Activated CD4-positive, alpha-beta T cell treated with anti-CD3 and anti-CD28 coated beads, Interleukin-2, amount 50 U/mL, for 24 hours (primary cell): ENCODE results near the gene SDHB.
"Not testable (repeated sequence)": the region's sequence is repeated elsewhere in the genome, so short reads cannot be mapped to it uniquely, and the experiment has no call there.

Source experiments
- DNase-seq, 2 donors: peaks; one replicate each; pipeline ENCODE4 v3.0.0-alpha.2; 2020; ENCODE audit warnings: low read depth in 1 of 2, low spot score in 1 of 2

Gene SDHB

DNA sequence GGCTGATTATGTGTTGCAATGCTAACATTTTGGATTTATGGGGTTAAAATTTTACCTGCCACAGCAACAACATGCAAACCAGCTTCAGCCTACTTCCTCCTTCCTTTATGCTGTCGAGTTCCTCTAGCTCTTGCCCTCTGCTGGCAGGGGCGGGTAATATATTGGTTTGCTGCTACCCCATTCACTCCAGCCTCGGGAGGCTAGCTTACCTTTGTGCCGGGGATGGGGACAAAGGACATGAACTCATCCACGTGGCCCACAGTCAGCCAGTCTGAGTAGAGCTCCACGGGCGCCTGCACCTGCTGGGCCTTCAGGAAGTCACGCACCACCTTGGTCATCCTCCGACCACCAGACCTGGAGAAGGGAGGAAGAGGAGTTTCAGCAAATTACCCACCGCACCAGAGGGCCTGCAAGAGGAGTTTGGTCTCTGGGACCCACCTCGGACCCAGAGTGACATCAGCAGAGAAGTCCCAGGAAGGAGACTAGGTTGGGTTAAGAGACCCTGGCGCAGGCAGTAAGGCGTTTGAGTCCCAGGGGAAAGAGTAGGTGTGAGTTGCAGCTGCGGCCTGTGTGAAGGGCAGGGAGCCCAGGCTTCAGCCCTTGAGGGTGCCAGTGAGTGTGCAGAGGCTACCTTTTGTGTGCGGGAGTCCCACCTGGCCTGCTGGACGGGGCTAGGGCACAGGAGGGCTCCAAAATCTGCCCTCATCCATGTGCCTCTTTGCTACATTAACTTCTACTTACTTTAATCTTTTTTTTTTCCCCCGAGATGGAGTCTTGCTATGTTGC lies 21.8 kb upstream of the SDHB start:
- DNase-seq, result no peak

DNA sequence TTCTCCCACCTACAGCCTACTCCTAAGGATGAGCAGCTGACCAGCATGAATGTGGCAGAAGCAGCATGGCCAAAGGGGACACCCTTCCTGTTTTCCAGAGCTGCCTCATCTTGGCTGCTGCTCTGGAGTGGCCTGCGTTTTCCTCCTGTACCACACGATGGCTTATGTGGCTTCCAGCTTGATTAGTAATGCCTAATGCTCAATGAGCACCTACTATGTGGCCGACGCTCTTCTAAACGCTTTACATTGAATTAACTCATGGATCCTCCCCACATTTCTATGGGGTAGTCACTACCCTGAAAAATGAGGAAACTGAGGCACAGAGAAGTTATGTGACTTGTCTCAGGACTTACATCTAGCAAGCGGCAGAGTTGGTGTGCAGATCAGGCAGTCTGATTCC lies 18.0 kb upstream of the SDHB start:
- no peak for DNase-seq

DNA sequence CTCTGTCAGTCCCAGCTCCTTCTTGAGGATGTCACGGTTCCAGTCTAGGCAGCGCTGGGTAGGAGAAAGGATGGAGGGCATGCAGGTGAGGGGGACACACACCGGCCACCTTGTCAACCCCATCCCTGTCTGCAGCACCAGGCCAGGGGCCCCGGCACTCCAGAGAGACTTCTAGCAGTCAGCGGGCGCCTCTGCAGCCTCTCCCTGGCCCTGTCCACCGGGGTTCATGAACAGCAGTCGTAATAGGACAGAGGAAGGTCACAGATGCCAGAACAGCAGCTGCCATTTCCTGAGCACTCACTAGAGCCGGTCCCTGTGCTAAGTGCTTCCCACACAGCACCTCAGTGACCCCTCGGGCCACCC lies 16.3 kb upstream of the SDHB start:
- DNase-seq, result no peak

DNA sequence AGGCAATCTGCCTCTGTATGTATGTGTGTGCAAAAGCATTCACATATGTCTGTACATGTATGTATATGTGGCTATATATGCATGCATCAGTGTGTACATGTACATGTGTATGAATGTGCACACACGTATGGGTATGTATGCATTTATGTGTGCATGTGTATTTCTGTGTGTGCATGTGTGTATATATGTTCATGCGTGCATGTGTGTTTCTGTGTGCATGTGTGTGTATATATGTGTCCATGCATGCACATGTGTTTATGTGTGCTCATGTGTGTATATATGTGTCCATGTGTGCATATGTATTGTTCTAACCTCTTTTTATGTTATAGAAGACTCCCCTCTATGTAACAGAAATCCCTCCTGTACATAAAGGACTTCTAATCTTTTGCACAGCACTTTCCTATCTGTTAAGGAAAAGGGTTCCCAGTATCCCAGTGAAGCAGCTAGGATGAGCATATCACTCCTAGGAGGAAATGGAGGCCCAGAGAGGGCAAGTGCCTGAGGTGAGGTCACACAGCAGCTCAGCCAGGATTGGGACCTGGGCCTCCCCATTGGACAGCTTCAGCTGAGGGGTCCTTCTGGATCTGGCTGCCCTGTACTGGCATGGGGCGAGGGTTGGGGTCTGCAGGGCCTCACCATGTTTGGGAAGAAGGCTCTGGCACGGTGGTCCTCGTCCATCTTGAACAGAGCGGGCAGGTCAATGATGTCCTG lies 15.8 kb upstream of the SDHB start:
- DNase-seq, result no peak

DNA sequence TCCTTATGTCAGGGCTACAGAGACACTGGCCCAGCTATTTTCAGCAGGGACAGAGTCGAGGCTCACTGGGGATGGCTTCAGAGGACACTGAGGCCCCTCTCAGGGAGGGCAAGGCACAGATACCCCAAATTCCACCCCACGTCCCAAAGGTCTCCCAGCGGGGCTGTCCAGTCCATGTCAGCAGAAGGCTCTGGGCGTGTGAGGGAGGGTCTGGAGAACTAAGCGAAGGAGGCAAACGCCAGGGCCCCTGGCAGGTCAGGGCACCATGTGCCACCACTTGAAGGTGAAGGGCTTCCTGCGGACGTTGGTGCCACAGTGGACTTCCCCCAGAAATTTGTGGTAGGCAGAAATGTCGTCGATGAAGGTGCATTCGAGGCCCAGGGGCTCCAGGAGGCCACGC lies 15.0 kb upstream of the SDHB start:
- no peak for DNase-seq

DNA sequence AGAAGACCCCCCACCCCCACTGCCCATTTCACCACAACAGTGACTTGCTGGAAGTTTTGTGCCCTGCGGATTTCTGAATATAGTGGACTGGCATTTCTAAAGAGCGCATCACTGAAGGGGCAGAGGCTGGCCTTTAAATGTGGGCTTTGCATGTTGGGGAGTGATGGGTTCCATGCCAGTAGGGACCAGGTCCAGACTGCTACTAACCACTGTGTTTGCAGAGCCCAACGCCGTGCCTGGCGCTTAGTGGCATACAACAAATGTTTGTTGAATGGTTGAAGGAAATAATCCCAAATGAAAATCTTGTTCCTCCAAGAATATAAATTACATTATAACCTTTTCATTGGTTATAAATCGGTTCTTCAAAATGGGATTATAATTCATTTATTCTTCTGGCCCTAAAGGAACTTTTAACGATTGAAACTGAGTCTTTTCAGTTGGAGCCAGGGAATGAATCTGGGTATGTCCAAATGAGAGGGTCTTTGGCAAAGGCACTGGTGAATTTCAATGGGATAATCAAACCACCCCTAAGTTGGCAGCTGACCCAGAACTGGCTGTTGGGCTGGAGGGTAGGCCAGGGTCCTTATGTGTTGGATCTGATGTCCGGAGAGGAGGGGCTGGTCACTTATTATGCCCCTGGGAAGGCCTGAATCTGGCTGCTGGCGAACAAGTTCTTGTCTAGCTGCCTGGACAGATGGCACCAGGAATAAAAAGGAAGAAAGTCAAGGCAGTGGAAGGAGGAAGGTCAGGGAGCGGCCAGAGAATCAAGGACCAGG lies 13.8 kb upstream of the SDHB start:
- DNase-seq, result no peak

DNA sequence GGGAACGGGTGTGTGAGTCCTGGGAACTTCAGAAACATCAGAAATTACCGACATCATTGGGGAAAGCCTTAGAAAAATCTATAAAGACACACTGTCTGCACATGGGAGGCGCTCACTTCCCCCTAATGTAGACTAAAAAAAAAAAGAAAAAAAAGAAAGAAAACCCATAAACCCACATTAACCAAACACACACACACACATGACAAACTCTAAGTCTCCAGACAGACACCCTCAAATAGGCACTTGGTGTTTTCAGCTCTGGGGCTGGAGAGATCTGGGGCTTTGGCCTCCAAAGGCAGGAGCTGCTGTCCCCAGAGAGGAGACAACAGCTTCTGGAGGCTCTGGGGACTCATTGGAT lies 13.2 kb upstream of the SDHB start:
- no peak for DNase-seq

DNA sequence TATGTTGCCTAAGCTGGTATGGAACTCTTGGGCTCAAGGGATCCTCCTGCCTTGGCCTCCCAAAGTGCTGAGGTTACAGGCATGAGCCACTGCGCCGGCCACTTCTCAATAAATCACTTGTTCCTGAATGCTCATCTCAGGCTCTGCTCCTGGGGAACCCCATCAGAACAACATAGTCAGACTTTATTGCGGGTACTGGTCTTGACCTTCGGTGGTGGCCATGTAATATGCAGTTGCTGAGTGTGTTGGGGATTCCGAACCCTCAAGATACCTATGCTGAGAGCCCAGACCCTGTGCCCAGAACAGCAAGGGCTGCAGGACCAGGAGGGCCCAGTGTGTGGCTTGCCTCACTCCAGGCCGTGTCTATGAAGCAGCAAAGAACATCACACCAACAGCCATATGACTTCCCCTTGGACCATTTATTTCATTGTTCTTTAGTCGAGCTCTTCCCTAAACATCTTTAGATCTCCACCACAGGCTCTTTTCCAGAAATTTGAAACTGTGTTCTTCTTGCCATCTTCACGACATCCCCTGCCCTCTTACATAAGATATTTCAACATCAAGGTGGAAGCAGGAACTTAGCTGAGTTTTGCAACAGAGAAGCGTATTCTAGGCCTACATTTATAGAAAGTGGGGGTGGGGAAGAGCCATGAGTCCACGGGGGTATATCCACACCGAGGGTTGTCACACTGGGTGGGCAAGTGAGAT lies 12.7 kb upstream of the SDHB start:
- DNase-seq, result no peak

DNA sequence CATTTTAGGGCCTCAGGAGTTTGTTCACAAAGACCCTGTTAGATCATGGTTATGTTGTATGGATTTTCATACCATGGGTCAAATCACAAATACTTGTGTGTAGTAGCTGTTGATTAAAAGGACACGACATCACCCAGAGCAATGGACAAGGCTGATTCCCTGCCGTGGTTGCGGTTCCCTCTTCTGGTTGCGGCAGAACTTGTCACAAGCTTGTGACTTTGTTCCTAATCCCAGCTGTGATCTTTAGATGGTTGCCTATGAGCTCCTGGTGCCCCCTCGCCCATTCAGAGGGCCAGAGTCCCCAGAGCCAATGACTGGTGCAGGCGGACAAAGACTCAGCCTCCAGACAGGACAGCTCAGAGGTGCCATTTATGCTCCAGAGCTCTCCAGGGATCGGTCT lies 11.8 kb upstream of the SDHB start:
- no peak for DNase-seq

DNA sequence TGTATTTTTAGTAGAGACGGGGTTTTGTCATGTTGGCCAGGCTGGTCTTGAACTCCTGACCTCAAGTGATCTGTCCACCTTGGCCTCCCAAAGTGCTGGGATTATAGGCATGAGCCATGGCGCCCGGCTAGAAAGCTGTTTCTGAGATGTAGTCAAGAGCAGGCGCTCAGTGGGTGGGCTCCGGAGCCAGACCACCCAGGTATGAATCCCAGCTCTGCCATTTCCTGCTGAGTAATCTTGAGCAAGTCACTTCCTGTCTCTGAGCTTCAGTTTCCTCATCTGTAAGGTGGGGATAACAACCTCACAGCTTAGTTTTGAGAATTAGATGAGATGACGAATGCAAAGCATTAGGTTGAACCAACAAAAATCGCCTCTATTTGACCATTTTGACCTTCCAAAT lies 8.9 kb upstream of the SDHB start:
- DNase-seq, result not testable (repeated sequence)

DNA sequence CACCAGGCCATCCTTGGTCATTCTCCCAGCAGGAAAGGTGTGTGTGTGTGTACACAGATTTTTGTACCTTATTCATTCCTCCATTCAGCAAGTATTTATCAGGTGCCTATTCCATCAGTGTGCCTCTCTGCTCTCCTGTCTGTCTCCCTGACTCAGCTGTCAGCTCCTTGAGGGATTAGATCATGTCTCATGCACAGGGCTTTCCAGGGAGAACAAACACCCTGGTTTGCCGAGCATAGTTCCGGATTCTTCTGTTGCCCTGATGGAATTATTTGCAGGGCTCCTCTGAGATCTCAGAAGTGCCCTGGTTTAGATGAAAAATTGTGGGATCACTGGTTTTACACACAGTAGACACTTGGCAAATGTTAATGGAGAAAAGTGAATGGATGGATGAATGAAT lies 8.1 kb upstream of the SDHB start:
- no peak for DNase-seq

DNA sequence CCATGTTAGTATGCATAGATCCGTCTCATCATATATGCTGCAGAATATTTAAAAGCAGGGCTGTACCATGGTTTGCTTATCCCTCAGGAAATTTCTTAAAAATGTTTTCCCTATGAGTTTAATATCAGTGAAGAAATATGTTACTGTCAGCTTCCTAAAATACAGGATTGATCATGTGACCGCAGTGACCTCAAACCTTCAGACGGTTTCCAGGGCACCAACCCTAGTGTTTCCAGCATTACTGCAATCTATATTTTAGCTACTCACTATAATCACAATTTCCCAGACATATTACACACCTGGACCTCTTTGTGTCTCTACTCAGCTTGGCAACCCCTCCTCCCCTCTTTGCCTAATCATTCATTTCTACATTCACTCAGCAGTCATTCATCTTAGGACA lies 7.7 kb upstream of the SDHB start:
- DNase-seq, result no peak

DNA sequence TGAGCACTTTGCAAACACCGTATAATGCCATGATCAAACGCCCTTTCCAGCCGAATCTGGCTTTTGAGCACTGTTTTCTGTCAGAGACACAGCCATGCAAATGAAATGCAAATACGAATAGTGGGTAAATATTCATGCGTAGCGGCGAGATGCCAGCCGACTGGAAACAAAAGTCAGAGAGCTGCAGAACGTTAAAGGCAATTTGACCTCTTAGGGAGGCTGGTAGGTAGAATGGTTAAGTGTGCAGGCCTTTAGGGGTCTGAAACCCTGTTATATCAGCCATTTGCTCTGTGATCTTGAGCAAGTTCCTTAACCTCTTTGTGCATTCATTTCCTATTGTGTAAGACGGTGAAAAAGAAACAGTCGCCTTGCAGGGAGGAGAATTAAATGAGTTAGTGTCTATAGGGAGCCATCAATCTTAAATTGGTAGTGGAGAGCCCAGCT lies 6.5 kb upstream of the SDHB start:
- DNase-seq, result no peak

DNA sequence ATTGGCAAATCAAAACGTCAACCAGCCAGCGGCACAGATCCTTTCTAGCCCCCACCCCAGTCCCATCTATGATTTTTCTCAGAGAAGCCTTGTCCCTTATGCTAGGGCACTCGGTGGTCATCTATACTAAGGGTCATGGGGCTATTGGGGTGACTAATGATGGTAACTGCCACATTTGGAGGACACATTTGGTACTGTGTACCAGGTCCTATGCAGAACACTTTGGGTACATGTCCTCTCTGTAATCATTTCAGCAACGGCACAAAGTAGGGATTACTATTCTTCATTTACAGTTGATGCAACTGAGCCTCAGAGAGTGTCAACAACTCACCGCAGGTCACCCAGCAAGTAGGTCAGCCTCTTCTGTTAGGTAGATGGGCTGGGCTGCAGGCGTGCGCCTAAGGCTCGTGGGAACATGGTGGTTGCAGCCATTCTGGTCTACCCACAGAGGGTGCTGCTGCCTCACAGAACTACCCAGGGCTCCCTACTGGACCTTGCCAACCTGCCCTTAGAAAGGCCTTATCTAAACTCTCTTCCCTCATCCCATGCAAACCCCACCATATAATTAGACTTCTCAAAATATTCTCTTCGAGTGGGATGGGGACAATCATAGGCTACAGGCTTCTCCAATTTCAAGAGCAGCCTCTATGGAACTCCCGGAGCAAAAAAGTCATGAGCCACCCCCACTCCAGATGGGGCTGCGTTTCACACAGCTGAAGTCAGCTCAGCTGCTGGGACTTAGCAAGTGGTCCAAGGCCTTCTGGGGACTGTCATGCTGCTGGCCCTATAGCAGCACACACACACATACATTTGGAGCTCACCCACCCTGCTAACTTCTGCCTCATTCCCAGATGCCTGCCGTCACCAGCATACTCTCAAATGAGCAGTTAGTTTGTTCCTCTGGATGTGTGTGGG lies 5.8 kb upstream of the SDHB start:
- DNase-seq, result no peak

DNA sequence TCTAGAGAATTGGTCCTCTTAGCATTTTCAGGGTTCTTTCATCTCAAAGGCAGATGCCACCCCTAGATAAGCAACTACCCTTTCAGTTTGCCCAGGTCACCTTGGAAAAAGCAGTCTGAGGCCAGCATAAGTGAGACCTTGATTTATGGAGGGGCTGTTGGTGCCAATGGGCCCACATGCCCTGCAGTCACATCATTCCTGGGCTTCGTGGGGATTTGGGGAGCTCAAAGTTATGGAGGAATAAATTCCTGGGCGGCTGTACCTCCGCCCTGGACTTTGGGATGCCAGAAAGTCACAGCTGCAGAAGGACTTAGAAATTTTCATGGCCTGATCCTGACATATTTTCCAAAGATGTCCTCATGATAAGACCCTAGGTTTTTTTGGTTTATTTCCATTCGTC lies 2.7 kb upstream of the SDHB start:
- no peak for DNase-seq

DNA sequence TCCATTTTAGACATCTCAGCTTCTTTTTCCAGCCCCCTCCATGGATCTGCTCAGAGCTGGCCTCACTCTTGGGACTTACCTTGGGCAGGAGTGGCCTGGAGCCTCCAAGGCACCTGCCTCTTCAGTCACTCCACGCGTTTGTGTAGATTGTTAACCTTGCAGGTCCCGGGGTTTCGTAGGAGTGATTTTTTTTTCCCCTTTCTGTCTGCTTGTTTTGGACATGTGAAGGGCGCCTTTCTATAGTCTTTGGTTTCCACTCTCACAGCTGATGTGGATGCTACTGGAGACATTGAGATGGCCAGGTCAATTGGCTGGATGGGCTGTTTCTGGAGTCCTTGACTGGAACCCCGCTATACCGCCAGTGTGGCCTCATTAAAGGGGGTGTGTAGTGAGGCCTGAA lies 2.0 kb upstream of the SDHB start:
- no peak for DNase-seq

DNA sequence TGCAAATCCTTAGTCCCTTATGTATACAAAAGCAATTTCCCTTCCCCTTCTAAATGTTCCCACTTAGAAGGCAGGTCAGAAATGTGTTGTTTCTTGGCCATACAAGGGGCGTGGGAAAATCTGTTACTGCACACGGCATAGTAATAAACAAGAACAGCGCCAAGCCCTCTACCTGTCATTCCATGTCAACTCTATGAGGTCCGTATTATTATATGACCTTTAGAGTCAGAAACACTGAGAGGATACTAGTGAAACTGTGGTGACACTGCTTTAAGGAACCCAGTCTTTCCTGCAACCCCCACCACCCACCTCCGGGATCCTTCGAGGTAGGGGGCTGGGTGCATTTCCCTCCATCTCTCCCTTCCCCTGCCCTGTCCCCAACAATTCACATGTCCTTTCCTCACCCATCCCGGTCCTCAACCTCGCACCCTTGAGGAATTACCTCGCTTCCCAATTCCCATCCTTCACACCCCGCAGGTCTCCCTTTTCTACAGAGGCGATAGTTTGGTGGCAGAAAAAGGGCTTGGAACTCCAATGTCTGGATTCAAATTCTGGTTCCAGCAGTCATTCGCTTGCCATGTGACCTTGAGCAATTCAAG lies 647 bp downstream of the SDHB start:
- DNase-seq, result no peak

DNA sequence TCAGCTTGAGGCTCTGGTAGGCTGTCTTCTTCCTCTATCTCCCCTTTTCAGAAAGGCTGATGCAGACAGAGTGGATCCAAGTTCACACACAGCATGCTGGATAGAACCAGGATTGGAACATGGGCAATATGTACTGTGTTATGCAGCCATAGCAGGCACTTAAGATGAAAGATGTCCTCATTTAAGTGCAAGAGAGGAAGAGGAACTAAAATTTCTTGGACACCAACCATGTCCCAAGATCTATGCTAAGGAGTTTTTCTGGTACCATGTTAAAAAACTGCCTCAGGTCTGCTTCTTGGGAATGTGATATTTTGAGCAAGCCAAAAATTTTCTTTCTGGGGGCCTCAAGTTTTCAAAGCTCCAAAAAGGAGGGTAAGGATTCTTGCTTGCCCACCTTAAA lies 1.2 kb downstream of the SDHB start:
- no peak for DNase-seq

DNA sequence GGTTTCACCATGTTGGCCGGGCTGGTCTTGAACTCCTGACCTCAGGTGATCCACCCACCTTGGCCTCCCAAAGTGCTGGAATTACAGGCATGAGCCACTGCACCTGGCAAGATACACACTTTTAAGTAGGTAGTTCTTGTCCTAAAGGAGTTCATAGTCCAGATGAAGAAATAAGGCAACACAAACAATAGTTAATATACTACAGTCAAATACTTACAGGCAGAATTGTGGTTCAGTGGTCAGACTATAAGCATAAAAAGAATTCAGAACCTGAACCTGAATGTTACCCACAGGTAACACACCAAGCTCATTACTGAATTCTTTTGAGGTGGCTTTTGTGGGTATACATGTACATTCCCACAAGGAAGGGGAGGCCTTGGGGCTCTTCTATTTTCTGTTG lies 1.8 kb downstream of the SDHB start:
- DNase-seq, result no peak

DNA sequence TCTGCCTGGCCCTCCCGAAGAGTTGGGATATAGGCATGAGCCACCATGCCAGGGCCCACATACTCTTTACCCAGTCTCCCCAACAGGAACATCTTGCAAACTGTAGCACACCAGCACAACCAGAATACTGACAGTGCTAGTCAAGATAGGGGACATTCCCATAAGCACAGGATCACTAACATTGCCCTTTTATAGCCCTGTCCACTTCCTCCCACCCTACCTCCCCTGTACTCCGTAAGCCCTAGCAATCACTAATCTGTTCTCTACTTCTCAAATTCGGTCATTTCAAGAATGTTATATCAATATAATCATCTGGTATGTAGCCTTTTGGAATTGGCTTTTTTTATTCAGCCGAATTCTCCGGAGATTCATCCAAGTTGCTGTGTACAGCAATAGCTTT lies 5.9 kb downstream of the SDHB start:
- DNase-seq, result no peak
